HG03175 (cell line): ENCODE results near the gene ARID3C.

Experiments
- ATAC-seq: cut with Tn5 transposase; IDR thresholded peaks from one replicate; pipeline ENCODE4 v1.9.1; 2021; ENCODE audit warnings: mild to moderate bottlenecking, moderate library complexity; ENCODE audit not compliant: unreplicated experiment

The ARID3C gene

GRCh38 chr9:34628656-34629490, at the start of gene ARID3C:
Gene ARID3C, minus strand, starts transcription at chr9:34629066. Its CDS starts 1,052 bp downstream, at chr9:34628014.
- no peak for ATAC-seq

- ATAC-seq, result no peak
These were observed 47.0 kb upstream of the ARID3C start for GRCh38 chr9:34675869-34676268.

- ATAC-seq, result no peak
These were observed 46.3 kb upstream of the ARID3C start for GRCh38 chr9:34675048-34675714.

GRCh38 chr9:34674440-34674839, 45.6 kb upstream of the ARID3C start:
- ATAC-seq, result no peak

- ATAC-seq, result no peak
These were observed 42.4 kb upstream of the ARID3C start for GRCh38 chr9:34671307-34671706.

GRCh38 chr9:34669809-34670562, 41.1 kb upstream of the ARID3C start:
- ATAC-seq, result no peak

GRCh38 chr9:34665381-34666250, 36.8 kb upstream of the ARID3C start:
- peak; percentile 73 for ATAC-seq

- peak; percentile 22 for ATAC-seq
These were observed 36.2 kb upstream of the ARID3C start for GRCh38 chr9:34665067-34665380.

- ATAC-seq, result peak; percentile 65
These were observed 35.6 kb upstream of the ARID3C start for GRCh38 chr9:34664281-34665066.

- ATAC-seq, result no peak
These were observed 34.4 kb upstream of the ARID3C start for GRCh38 chr9:34663303-34663605.

GRCh38 chr9:34662526-34663302, 33.8 kb upstream of the ARID3C start, which contains the start of gene CCL27:
Gene CCL27, minus strand, starts transcription at chr9:34662657. Its CDS starts 24 bp downstream, at chr9:34662633.
- ATAC-seq, result no peak

GRCh38 chr9:34659592-34660253, 30.9 kb upstream of the ARID3C start:
- no peak for ATAC-seq

GRCh38 chr9:34658461-34658860, 29.6 kb upstream of the ARID3C start:
- ATAC-seq, result no peak

GRCh38 chr9:34656992-34657391, 28.1 kb upstream of the ARID3C start:
- no peak for ATAC-seq

GRCh38 chr9:34655394-34655793, 26.5 kb upstream of the ARID3C start:
- ATAC-seq, result no peak

- no peak for ATAC-seq
These were observed 25.6 kb upstream of the ARID3C start for GRCh38 chr9:34654323-34655051.

- ATAC-seq, result no peak
These were observed 24.5 kb upstream of the ARID3C start for GRCh38 chr9:34653151-34654072.
